ENCODE results near the gene AFF3. TPM values are rescaled to one million over a fixed set of nuclear protein-coding genes. Genes with fewer than 3 reads are reported as not detected.

Gene AFF3
- total RNA-seq, 2 donors from 2014 or later = 9.9 to 20.1 TPM

DNA sequence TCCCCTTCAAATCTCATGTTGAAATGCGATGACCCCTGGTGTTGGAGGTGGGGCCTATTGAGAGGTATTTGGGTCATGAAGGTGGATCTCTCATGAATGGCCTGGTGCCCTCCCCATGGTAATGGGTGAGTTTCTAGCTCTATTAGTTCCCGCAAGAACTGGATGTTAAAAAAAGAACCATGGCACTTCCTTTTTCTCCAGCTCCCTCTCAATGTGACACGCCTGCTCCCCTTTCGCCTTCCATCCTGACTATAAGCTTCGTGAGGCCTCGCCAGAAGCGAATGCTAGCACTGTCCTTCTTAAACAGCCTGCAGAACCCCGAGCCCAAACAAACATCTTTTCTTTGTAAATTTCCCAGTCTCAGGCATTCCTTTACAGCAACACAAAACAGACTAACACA is 349.4 kb downstream of the AFF3 start:
- ATAC-seq (ENCODE audit: insufficient number of reproducible peaks, low FRiP score, low read depth) (no peak), DNase-seq (ENCODE audit: low spot score) (no peak)
- H3K4me1 ChIP-seq (ENCODE audit: control insufficient read depth in 1 of 2, low read depth in 2 of 2) = peaks cover 0 to 10% of the 10 kb centered on the region in 2 donors
- peaks cover 7% of the 10 kb centered on the region for H3K9me3 ChIP-seq
- no peak overlapping the region for H3K4me3 ChIP-seq
- H3K27ac ChIP-seq = no peak overlapping the region
- no peak for TF ChIP-seq CTCF (IDR thresholded peaks at IDR 0.05)
- H3K36me3 ChIP-seq = no peaks in the 10 kb centered on the region
- H3K27me3 ChIP-seq (replicated peaks; ENCODE audit: insufficient read depth) = no peaks in the 10 kb centered on the region

- no peaks in the 10 kb centered on the region for H3K9me3 ChIP-seq
- DNase-seq (ENCODE audit: low spot score) (no peak), ATAC-seq (ENCODE audit: insufficient number of reproducible peaks, low FRiP score, low read depth) (no peak)
- no peak for TF ChIP-seq CTCF (IDR thresholded peaks at IDR 0.05)
- no peaks in the 10 kb centered on the region for H3K36me3 ChIP-seq
- no peaks in the 10 kb centered on the region for H3K27me3 ChIP-seq (replicated peaks; ENCODE audit: insufficient read depth)
- no peak overlapping the region for H3K4me3 ChIP-seq
- peaks cover 0 to 10% of the 10 kb centered on the region in 2 donors for H3K4me1 ChIP-seq (ENCODE audit: control insufficient read depth in 1 of 2, low read depth in 2 of 2)
- H3K27ac ChIP-seq = no peak overlapping the region
Measured at GRCh38 chr2:99789849-99790248, 352.5 kb downstream of the AFF3 start.

- Histone ChIP-seq H3K36me3 (no peaks in the 10 kb centered on the region), H3K27me3 (replicated peaks; ENCODE audit: insufficient read depth) (no peaks in the 10 kb centered on the region), H3K4me1 (ENCODE audit: control insufficient read depth in 1 of 2, low read depth in 2 of 2) (peaks cover 0 to 10% of the 10 kb centered on the region in 2 donors), H3K4me3 (no peak overlapping the region), H3K9me3 (no peaks in the 10 kb centered on the region), H3K27ac (no peak overlapping the region)
- DNase-seq (ENCODE audit: low spot score) = no peak
- no peak for TF ChIP-seq CTCF (IDR thresholded peaks at IDR 0.05)
- no peak for ATAC-seq (ENCODE audit: insufficient number of reproducible peaks, low FRiP score, low read depth)
Measured at GRCh38 chr2:99787769-99788382, 354.5 kb downstream of the AFF3 start.

GRCh38 chr2:99786636-99787390 is 355.6 kb downstream of the AFF3 start:
- Histone ChIP-seq H3K9me3 (no peaks in the 10 kb centered on the region), H3K27me3 (replicated peaks; ENCODE audit: insufficient read depth) (no peaks in the 10 kb centered on the region), H3K4me3 (no peak overlapping the region), H3K27ac (no peak overlapping the region), H3K36me3 (no peaks in the 10 kb centered on the region), H3K4me1 (ENCODE audit: control insufficient read depth in 1 of 2, low read depth in 2 of 2) (peaks cover 0 to 10% of the 10 kb centered on the region in 2 donors)
- no peak for ATAC-seq (ENCODE audit: insufficient number of reproducible peaks, low FRiP score, low read depth)
- no peak for DNase-seq (ENCODE audit: low spot score)
- no peak for TF ChIP-seq CTCF (IDR thresholded peaks at IDR 0.05)

DNA sequence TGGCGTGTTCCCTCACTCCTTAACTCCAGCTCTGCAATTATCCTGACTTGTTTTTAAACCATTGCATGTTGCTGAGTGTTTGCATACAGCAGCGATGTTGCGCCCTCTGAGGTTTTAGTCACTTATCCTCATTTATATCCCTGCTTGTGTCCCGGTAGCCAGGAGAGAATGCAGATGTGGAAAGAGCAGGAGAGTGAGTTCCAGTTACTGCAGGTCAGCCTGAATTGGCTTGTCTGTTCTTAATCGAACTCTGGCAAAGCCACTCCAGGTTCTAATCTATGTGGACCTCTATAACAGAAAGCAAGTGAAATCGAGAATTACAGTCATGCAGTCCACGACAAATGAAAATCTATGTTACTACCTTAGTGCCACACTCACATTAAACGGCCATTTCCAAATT is 357.4 kb downstream of the AFF3 start:
- DNase-seq (ENCODE audit: low spot score) (no peak), ATAC-seq (ENCODE audit: insufficient number of reproducible peaks, low FRiP score, low read depth) (no peak)
- H3K27ac ChIP-seq = no peak overlapping the region
- no peak for TF ChIP-seq CTCF (IDR thresholded peaks at IDR 0.05)
- H3K4me3 ChIP-seq = no peak overlapping the region
- H3K9me3 ChIP-seq = no peaks in the 10 kb centered on the region
- H3K27me3 ChIP-seq (replicated peaks; ENCODE audit: insufficient read depth) = no peaks in the 10 kb centered on the region
- peaks cover 0 to 6% of the 10 kb centered on the region in 2 donors for H3K4me1 ChIP-seq (ENCODE audit: control insufficient read depth in 1 of 2, low read depth in 2 of 2)
- H3K36me3 ChIP-seq = no peaks in the 10 kb centered on the region
